Endothelial cell of umbilical vein (primary cell): Measurements from ENCODE around the gene OCA2. TPM values are rescaled to one million over a fixed set of nuclear protein-coding genes. Genes with fewer than 3 reads are reported as not detected.
A peak's percentile ranks its signal among the peaks of the same experiment; 100 is the strongest.

ENCODE experiments used
- BruUV-seq: library from RNA; stranded (reverse); fragments of 400-500 nt; replicated peaks from 2 replicates; lab custom pipeline; 2021; lab: Mats Ljungman, UMichigan
- CTCF ChIA-PET: fragments of 300-600, 350-600 bp; sonication (Branson Sonifier 250); formaldehyde crosslinking; loops from one replicate; lab custom pipeline; 2021; ENCODE audit warnings: antibody characterized with exemption, inconsistent platforms; lab: Charles Lee
- POLR2A ChIA-PET: fragments of 300-600, 350-600 bp; sonication (Branson Sonifier 250); formaldehyde crosslinking; loops from one replicate; lab custom pipeline; 2021; ENCODE audit warnings: antibody characterized with exemption, inconsistent platforms; lab: Charles Lee
- DNase-seq: peaks from one replicate; pipeline ENCODE4 v3.0.0-alpha.2; 2011; ENCODE audit warnings: low read depth, low spot score
- FAIRE-seq: peaks from 2 replicates; lab custom pipeline; 2011; peaks lifted over from hg19 to GRCh38; lab: Jason Lieb, UNC
- H2AFZ ChIP-seq: 2 replicates; pipeline ENCODE4 v1.6.0; 2012; ENCODE audit warnings: low read depth, low read length, control low read depth, inconsistent platforms
- H3K27ac ChIP-seq: 2 replicates; pipeline ENCODE4 v1.5.1; 2011; ENCODE audit warnings: low read depth, mild to moderate bottlenecking, control low read depth, low read length, moderate library complexity; ENCODE audit not compliant: insufficient read depth
- H3K27me3 ChIP-seq, 2 experiments: 2 replicates each; pipeline versions ENCODE4 v1.6.0 to v1.6.1; 2011; ENCODE audit warnings: low read length in 2 of 2, mixed read lengths in 1 of 2; ENCODE audit not compliant: control insufficient read depth in 2 of 2, insufficient read depth in 2 of 2
- H3K36me3 ChIP-seq, 2 experiments: 2 replicates in 1 of 2; 3 replicates in 1 of 2; pipeline ENCODE4 v1.5.1; 2011; ENCODE audit warnings: low read length in 2 of 2, mild to moderate bottlenecking in 1 of 2, moderate library complexity in 1 of 2; ENCODE audit not compliant: control insufficient read depth in 2 of 2, insufficient read depth in 2 of 2; ENCODE audit errors: extremely low read depth in 1 of 2
- H3K4me1 ChIP-seq: 3 replicates; pipeline ENCODE4 v1.5.1; 2011; ENCODE audit warnings: mild to moderate bottlenecking, low read length; ENCODE audit not compliant: control insufficient read depth, insufficient read depth; ENCODE audit errors: extremely low read depth
- H3K4me2 ChIP-seq: 2 replicates; pipeline ENCODE4 v1.6.1; 2011; ENCODE audit warnings: low read length, control low read depth, mixed read lengths; ENCODE audit not compliant: insufficient read depth
- H3K4me3 ChIP-seq, 3 experiments: fragments of 200-600 bp in 1 of 3; sonication (generic), shearing (Covaris generic) in 1 of 3; replicated peaks in 1 of 3; 2 replicates each; pipeline ENCODE4 v1.5.1; 2011 to 2016; ENCODE audit warnings: control low read depth in 3 of 3, low read length in 3 of 3, mild to moderate bottlenecking in 2 of 3, inconsistent platforms in 1 of 3, low read depth in 1 of 3, moderate library complexity in 1 of 3; ENCODE audit not compliant: insufficient read depth in 1 of 3
- H3K79me2 ChIP-seq: 2 replicates; pipeline ENCODE4 v1.6.0; 2012; ENCODE audit warnings: low read length, inconsistent platforms; ENCODE audit not compliant: control insufficient read depth, insufficient read depth
- H3K9ac ChIP-seq: replicated peaks from 2 replicates; pipeline ENCODE3; 2011; ENCODE audit warnings: low read length, control low read depth; ENCODE audit not compliant: insufficient read depth; ENCODE audit errors: extremely low read depth
- H3K9me1 ChIP-seq: replicated peaks from 3 replicates; pipeline ENCODE4 v1.6.0; 2011; ENCODE audit warnings: mild to moderate bottlenecking, low read length; ENCODE audit not compliant: control insufficient read depth, insufficient read depth; ENCODE audit errors: extremely low read depth
- H3K9me3 ChIP-seq: replicated peaks from 2 replicates; pipeline ENCODE4 v1.5.1; 2012; ENCODE audit warnings: low read length, inconsistent platforms; ENCODE audit not compliant: control insufficient read depth, insufficient read depth
- H4K20me1 ChIP-seq: replicated peaks from 2 replicates; pipeline ENCODE3; 2011; ENCODE audit warnings: mild to moderate bottlenecking, low read length; ENCODE audit not compliant: control insufficient read depth, insufficient read depth; ENCODE audit errors: extremely low read depth
- EZH2 ChIP-seq: IDR thresholded peaks from 2 replicates; pipeline ENCODE4 v1.6.1; 2012; ENCODE audit warnings: borderline replicate concordance, low read depth, mild to moderate bottlenecking, moderate library complexity, low read length, inconsistent platforms; ENCODE audit not compliant: severe bottlenecking
- GATA2 ChIP-seq: IDR thresholded peaks from 2 replicates; pipeline ENCODE4 v1.7.0; 2011; ENCODE audit warnings: low read depth, mild to moderate bottlenecking, moderate library complexity, mixed read lengths, low read length; ENCODE audit not compliant: insufficient read length, insufficient read depth
- JUN ChIP-seq: IDR thresholded peaks from 2 replicates; pipeline ENCODE4 v1.6.1; 2011; ENCODE audit warnings: borderline replicate concordance, low read depth; ENCODE audit not compliant: insufficient read length, insufficient read depth
- MYC ChIP-seq: IDR thresholded peaks from one replicate; pipeline ENCODE4 v1.6.1; 2011; ENCODE audit warnings: mild to moderate bottlenecking, low read depth, low read length
- POLR2AphosphoS5 ChIP-seq: IDR thresholded peaks from 2 replicates; pipeline ENCODE4 v1.6.1; 2012; ENCODE audit warnings: low read depth, mild to moderate bottlenecking, control low read depth, low read length, moderate library complexity; ENCODE audit not compliant: insufficient read depth
- dilution Hi-C: fragments of 300-500 bp; cut with MboI; formaldehyde crosslinking; loops from one replicate; pipeline ENCODE4 v1.15.0; 2019; ENCODE audit warnings: low sequenced_read_pairs; ENCODE audit not compliant: extremely low pct_ligation_motif_present
- intact Hi-C: fragments of 100-400 bp; cut with micrococcal nuclease; formaldehyde crosslinking; loops from one replicate; pipeline ENCODE4 v1.10.0; 2022
- polyA plus RNA-seq, 4 experiments: library from polyadenylated mRNA; depleted of rRNA in 3 of 4; stranded (reverse) in 3 of 4; unstranded in 1 of 4; fragments of >200 nt; gene quantifications; 2 replicates each; pipeline versions ENCODE4 v1.2.1 to v1.2.3, GENCODE V29; 2011 to 2012; ENCODE audit warnings: missing spikeins in 1 of 4
- total RNA-seq: library from RNA; stranded (reverse); gene quantifications from 2 replicates; pipeline ENCODE4 v1.2.3, GENCODE V29; 2021
- TF ChIP-seq, protein P1 (sequence below), 2 donors: IDR thresholded peaks; 1 replicate in 1 of 2; 2 replicates in 1 of 2; pipeline ENCODE4 v1.5.1; 2011; ENCODE audit warnings: low read length in 2 of 2, mild to moderate bottlenecking in 2 of 2, moderate library complexity in 2 of 2, control low read depth in 1 of 2, inconsistent platforms in 1 of 2, low read depth in 1 of 2; ENCODE audit not compliant: insufficient read depth in 1 of 2; ENCODE audit errors: extremely low read depth in 1 of 2

Gene OCA2
- total and polyA plus RNA-seq, 2 donors (not counting 3 experiments of a cell fraction or from before 2014, with no cell fraction given): not detected

- FAIRE-seq (no peak), DNase-seq (no peak)
- no peaks in the 10 kb centered on the region for H3K79me2 ChIP-seq
- H3K27me3 ChIP-seq: no peaks in the 10 kb centered on the region
- peaks cover 2 to 51% of the 10 kb centered on the region in 2 experiments for H3K36me3 ChIP-seq
- intact Hi-C loops (no loop called here), dilution Hi-C loops (no loop called here)
- no peak overlapping the region for H3K9ac ChIP-seq
- no peak for TF ChIP-seq MYC
- TF ChIP-seq POLR2AphosphoS5: no peak
- TF ChIP-seq EZH2: no peak
- H3K27ac ChIP-seq: no peak overlapping the region
- H3K4me3 ChIP-seq: no peak overlapping the region
- H4K20me1 ChIP-seq: peaks cover 2% of the 10 kb centered on the region
- no peak overlapping the region for H3K4me2 ChIP-seq
- POLR2A ChIA-PET: no interaction called here
- H2AFZ ChIP-seq: no peak overlapping the region
- no peaks in the 10 kb centered on the region for H3K4me1 ChIP-seq
- no TSS peak for BruUV-seq
- no peaks in the 10 kb centered on the region for H3K9me1 ChIP-seq
- CTCF ChIA-PET: interaction anchor here (1.3 to 1.9 kb wide), 5 partner anchors 11 to 975 kb away, joined by 7 to 28 read pairs (median 12); partner anchors contain the start of gene OCA2
- H3K9me3 ChIP-seq: no peaks in the 10 kb centered on the region
Observed at GRCh38 chr15:28127036-28127435, 27.9 kb upstream of the OCA2 start.

GRCh38 chr15:28125673-28126651 is 26.8 kb upstream of the OCA2 start:
- Histone ChIP-seq H3K27ac (no peak overlapping the region), H4K20me1 (peaks cover 2% of the 10 kb centered on the region), H3K4me3 (no peak overlapping the region), H3K9ac (no peak overlapping the region), H2AFZ (no peak overlapping the region), H3K36me3 (peaks cover 2 to 47% of the 10 kb centered on the region in 2 experiments), H3K4me1 (no peaks in the 10 kb centered on the region), H3K9me1 (no peaks in the 10 kb centered on the region), H3K27me3 (no peaks in the 10 kb centered on the region), H3K4me2 (no peak overlapping the region), H3K79me2 (no peaks in the 10 kb centered on the region), H3K9me3 (no peaks in the 10 kb centered on the region)
- intact Hi-C loops: no loop called here
- BruUV-seq: no TSS peak
- FAIRE-seq: peak; percentile 78
- dilution Hi-C loops: no loop called here
- DNase-seq: peak; percentile 61
- TF ChIP-seq GATA2: no peak
- TF ChIP-seq MYC: no peak
- TF ChIP-seq JUN: no peak
- TF ChIP-seq, protein P1, sequence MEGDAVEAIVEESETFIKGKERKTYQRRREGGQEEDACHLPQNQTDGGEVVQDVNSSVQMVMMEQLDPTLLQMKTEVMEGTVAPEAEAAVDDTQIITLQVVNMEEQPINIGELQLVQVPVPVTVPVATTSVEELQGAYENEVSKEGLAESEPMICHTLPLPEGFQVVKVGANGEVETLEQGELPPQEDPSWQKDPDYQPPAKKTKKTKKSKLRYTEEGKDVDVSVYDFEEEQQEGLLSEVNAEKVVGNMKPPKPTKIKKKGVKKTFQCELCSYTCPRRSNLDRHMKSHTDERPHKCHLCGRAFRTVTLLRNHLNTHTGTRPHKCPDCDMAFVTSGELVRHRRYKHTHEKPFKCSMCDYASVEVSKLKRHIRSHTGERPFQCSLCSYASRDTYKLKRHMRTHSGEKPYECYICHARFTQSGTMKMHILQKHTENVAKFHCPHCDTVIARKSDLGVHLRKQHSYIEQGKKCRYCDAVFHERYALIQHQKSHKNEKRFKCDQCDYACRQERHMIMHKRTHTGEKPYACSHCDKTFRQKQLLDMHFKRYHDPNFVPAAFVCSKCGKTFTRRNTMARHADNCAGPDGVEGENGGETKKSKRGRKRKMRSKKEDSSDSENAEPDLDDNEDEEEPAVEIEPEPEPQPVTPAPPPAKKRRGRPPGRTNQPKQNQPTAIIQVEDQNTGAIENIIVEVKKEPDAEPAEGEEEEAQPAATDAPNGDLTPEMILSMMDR (IDR thresholded peaks at IDR 0.05; ENCODE audit: extremely low read depth in 1 of 2, insufficient read depth in 1 of 2, low read depth in 1 of 2, low read length in 2 of 2): peak; percentile 38 to 48
- TF ChIP-seq POLR2AphosphoS5: no peak
- no peak for TF ChIP-seq EZH2
- POLR2A ChIA-PET: no interaction called here
- CTCF ChIA-PET: interaction anchor here (0.6 to 1.9 kb wide), 35 partner anchors 8 to 1237 kb away, joined by 3 to 35 read pairs (median 4); partner anchors contain the start of gene OCA2
